ENCODE data around the gene ARHGEF4. TPM values are rescaled to one million over a fixed set of nuclear protein-coding genes. Genes with fewer than 3 reads are reported as not detected.
"Not testable (repeated sequence)": the region's sequence is repeated elsewhere in the genome, so short reads cannot be mapped to it uniquely, and the experiment has no call there.

Gene ARHGEF4
- total and polyA plus RNA-seq, 2 donors (not counting 3 experiments of a cell fraction or from before 2014, with no cell fraction given), result not detected

GRCh38 chr2:131079931-131080330, 243.2 kb downstream of the ARHGEF4 start:
- intact Hi-C loops (cut with micrococcal nuclease); dilution Hi-C loops (cut with MboI; ENCODE audit: extremely low pct_ligation_motif_present, low sequenced_read_pairs): not testable (repeated sequence)

DNA sequence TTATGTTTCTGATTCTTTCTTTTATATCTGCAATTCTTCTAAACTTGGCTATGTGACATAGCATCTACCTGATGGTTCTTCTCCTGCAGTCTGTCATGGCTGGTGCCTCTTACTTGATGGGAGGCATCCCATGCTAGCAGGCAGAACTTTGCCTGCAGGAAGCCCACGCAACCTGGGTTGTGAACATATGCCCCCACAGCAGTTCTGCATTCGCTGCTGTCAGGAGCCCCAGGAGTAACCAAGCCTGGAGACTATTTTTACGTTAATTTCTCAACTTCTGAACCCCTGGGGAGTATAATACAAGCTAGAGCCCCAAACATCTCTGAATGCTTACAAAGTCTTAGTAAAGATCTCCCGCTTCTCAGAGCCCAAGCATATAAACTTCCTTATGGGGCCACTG, 244.5 kb downstream of the ARHGEF4 start:
- dilution Hi-C loops (cut with MboI; ENCODE audit: extremely low pct_ligation_motif_present, low sequenced_read_pairs) (no loop called here), intact Hi-C loops (cut with micrococcal nuclease) (no loop called here)
- Histone ChIP-seq H3K27me3 (ENCODE audit: control insufficient read depth in 2 of 2, insufficient read depth in 2 of 2, low read length in 2 of 2) (no peaks in the 10 kb centered on the region), H3K4me1 (ENCODE audit: control insufficient read depth, extremely low read depth, insufficient read depth, low read length) (peaks cover 11% of the 10 kb centered on the region), H3K79me2 (ENCODE audit: control insufficient read depth, insufficient read depth, low read length) (peaks cover 86% of the 10 kb centered on the region), H3K4me2 (ENCODE audit: insufficient read depth, low read length) (no peak overlapping the region), H3K36me3 (ENCODE audit: control insufficient read depth in 2 of 2, extremely low read depth in 1 of 2, insufficient read depth in 2 of 2, low read length in 2 of 2) (peaks cover 22 to 29% of the 10 kb centered on the region in 2 experiments), H3K9me1 (replicated peaks; ENCODE audit: control insufficient read depth, extremely low read depth, insufficient read depth, low read length) (no peaks in the 10 kb centered on the region), H4K20me1 (replicated peaks; ENCODE audit: control insufficient read depth, extremely low read depth, insufficient read depth, low read length) (peaks cover 9% of the 10 kb centered on the region), H3K27ac (ENCODE audit: insufficient read depth, low read depth, low read length) (no peak overlapping the region), H3K9me3 (replicated peaks; ENCODE audit: control insufficient read depth, insufficient read depth, low read length) (no peaks in the 10 kb centered on the region), H3K4me3 (replicated peaks in 1 of 3; ENCODE audit: insufficient read depth in 1 of 3, low read depth in 1 of 3, low read length in 3 of 3) (no peak overlapping the region), H2AFZ (ENCODE audit: low read depth, low read length) (no peak overlapping the region), H3K9ac (replicated peaks; ENCODE audit: extremely low read depth, insufficient read depth, low read length) (no peak overlapping the region)
- BruUV-seq (replicated peaks), result no TSS peak
- ChIA-PET POLR2A (no interaction called here), CTCF (no interaction called here)
- TF ChIP-seq POLR2A (IDR thresholded peaks at IDR 0.05; ENCODE audit: low read depth, low read length) (no peak), POLR2AphosphoS5 (IDR thresholded peaks at IDR 0.05; ENCODE audit: insufficient read depth, low read depth, low read length) (no peak), FOS (IDR thresholded peaks at IDR 0.05; ENCODE audit: borderline replicate concordance, insufficient read depth, low read length) (no peak), EZH2 (IDR thresholded peaks at IDR 0.05; ENCODE audit: borderline replicate concordance, low read depth, low read length, severe bottlenecking) (no peak), MYC (IDR thresholded peaks at IDR 0.05; ENCODE audit: low read depth, low read length) (no peak), JUN (IDR thresholded peaks at IDR 0.05; ENCODE audit: borderline replicate concordance, insufficient read depth, insufficient read length, low read depth) (no peak), GATA2 (IDR thresholded peaks at IDR 0.05; ENCODE audit: insufficient read depth, insufficient read length, low read depth, low read length) (no peak), MAX (IDR thresholded peaks at IDR 0.05; ENCODE audit: insufficient read depth, insufficient read length) (no peak)
- TF ChIP-seq, protein P1, sequence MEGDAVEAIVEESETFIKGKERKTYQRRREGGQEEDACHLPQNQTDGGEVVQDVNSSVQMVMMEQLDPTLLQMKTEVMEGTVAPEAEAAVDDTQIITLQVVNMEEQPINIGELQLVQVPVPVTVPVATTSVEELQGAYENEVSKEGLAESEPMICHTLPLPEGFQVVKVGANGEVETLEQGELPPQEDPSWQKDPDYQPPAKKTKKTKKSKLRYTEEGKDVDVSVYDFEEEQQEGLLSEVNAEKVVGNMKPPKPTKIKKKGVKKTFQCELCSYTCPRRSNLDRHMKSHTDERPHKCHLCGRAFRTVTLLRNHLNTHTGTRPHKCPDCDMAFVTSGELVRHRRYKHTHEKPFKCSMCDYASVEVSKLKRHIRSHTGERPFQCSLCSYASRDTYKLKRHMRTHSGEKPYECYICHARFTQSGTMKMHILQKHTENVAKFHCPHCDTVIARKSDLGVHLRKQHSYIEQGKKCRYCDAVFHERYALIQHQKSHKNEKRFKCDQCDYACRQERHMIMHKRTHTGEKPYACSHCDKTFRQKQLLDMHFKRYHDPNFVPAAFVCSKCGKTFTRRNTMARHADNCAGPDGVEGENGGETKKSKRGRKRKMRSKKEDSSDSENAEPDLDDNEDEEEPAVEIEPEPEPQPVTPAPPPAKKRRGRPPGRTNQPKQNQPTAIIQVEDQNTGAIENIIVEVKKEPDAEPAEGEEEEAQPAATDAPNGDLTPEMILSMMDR (IDR thresholded peaks at IDR 0.05; ENCODE audit: extremely low read depth in 1 of 2, insufficient read depth in 1 of 2, low read depth in 1 of 2, low read length in 2 of 2), result no peak
- FAIRE-seq (no peak), DNase-seq (ENCODE audit: low read depth, low spot score) (no peak)

More at GRCh38 chr2:131079931-131080330, 243.2 kb downstream of the ARHGEF4 start:
- CTCF ChIA-PET; FAIRE-seq; H3K27me3 ChIP-seq (ENCODE audit: control insufficient read depth in 2 of 2, insufficient read depth in 2 of 2, low read length in 2 of 2); H4K20me1 ChIP-seq (replicated peaks; ENCODE audit: control insufficient read depth, extremely low read depth, insufficient read depth, low read length); H3K9me1 ChIP-seq (replicated peaks; ENCODE audit: control insufficient read depth, extremely low read depth, insufficient read depth, low read length); DNase-seq (ENCODE audit: low read depth, low spot score); H3K9ac ChIP-seq (replicated peaks; ENCODE audit: extremely low read depth, insufficient read depth, low read length); H3K4me2 ChIP-seq (ENCODE audit: insufficient read depth, low read length); H3K27ac ChIP-seq (ENCODE audit: insufficient read depth, low read depth, low read length); BruUV-seq (replicated peaks); H3K4me1 ChIP-seq (ENCODE audit: control insufficient read depth, extremely low read depth, insufficient read depth, low read length); POLR2A ChIA-PET; H2AFZ ChIP-seq (ENCODE audit: low read depth, low read length); H3K9me3 ChIP-seq (replicated peaks; ENCODE audit: control insufficient read depth, insufficient read depth, low read length); H3K4me3 ChIP-seq (replicated peaks in 1 of 3; ENCODE audit: insufficient read depth in 1 of 3, low read depth in 1 of 3, low read length in 3 of 3): not testable (repeated sequence)
- Histone ChIP-seq H3K79me2 (ENCODE audit: control insufficient read depth, insufficient read depth, low read length) (peaks cover 84% of the 10 kb centered on the region), H3K36me3 (ENCODE audit: control insufficient read depth in 2 of 2, extremely low read depth in 1 of 2, insufficient read depth in 2 of 2, low read length in 2 of 2) (peaks cover 24 to 33% of the 10 kb centered on the region in 2 experiments)

All from endothelial cell of umbilical vein (primary cell).